DMS53 treated with DMSO at 0.1 percent for 48 hours (cell line): ENCODE data around the gene BLTP1.
"Not testable (repeated sequence)": the region's sequence is repeated elsewhere in the genome, so short reads cannot be mapped to it uniquely, and the experiment has no call there.

Experiments
- DNase-seq: peaks from one replicate; lab custom pipeline; 2025; ENCODE audit not compliant: unreplicated experiment; lab: John Stamatoyannopoulos, UW

The BLTP1 gene

GRCh38 chr4:122151982-122152710 lies at the start of gene BLTP1:
BLTP1 (plus strand) TSS chr4:122152331; CDS start chr4:122170648, 18,317 bp downstream.
- peak; percentile 32 for DNase-seq

- no peak for DNase-seq
These were observed 47.9 kb upstream of the BLTP1 start for GRCh38 chr4:122104184-122104583.

- DNase-seq: no peak
These were observed 44.5 kb upstream of the BLTP1 start for GRCh38 chr4:122107680-122108079.

GRCh38 chr4:122110304-122110703 lies 41.8 kb upstream of the BLTP1 start:
- DNase-seq: not testable (repeated sequence)

GRCh38 chr4:122117743-122118142 lies 34.4 kb upstream of the BLTP1 start:
- no peak for DNase-seq

- DNase-seq: no peak
These were observed 33.9 kb upstream of the BLTP1 start for GRCh38 chr4:122118243-122118642.

GRCh38 chr4:122119739-122120138 lies 32.4 kb upstream of the BLTP1 start:
- DNase-seq: no peak

GRCh38 chr4:122121593-122121992 lies 30.5 kb upstream of the BLTP1 start:
- no peak for DNase-seq

- DNase-seq: no peak
These were observed 30.0 kb upstream of the BLTP1 start for GRCh38 chr4:122122083-122122482.

- no peak for DNase-seq
These were observed 23.1 kb upstream of the BLTP1 start for GRCh38 chr4:122129061-122129460.

- DNase-seq: no peak
These were observed 20.5 kb upstream of the BLTP1 start for GRCh38 chr4:122131562-122132157.

GRCh38 chr4:122132891-122133290 lies 19.2 kb upstream of the BLTP1 start:
- DNase-seq: no peak

GRCh38 chr4:122139139-122139538 lies 13.0 kb upstream of the BLTP1 start:
- no peak for DNase-seq

- no peak for DNase-seq
These were observed 11.3 kb upstream of the BLTP1 start for GRCh38 chr4:122140834-122141233.

GRCh38 chr4:122142687-122143086 lies 9.4 kb upstream of the BLTP1 start:
- DNase-seq: no peak

GRCh38 chr4:122146652-122147051 lies 5.5 kb upstream of the BLTP1 start:
- DNase-seq: no peak

GRCh38 chr4:122150931-122151330 lies 1.2 kb upstream of the BLTP1 start:
- DNase-seq: no peak

GRCh38 chr4:122152711-122153226 lies 638 bp downstream of the BLTP1 start:
- DNase-seq: peak; percentile 19

- no peak for DNase-seq
These were observed 4.7 kb downstream of the BLTP1 start for GRCh38 chr4:122156819-122157218.

- DNase-seq: no peak
These were observed 11.2 kb downstream of the BLTP1 start for GRCh38 chr4:122163301-122163700.

GRCh38 chr4:122163767-122164166 lies 11.6 kb downstream of the BLTP1 start:
- DNase-seq: no peak

- DNase-seq: no peak
These were observed 15.2 kb downstream of the BLTP1 start for GRCh38 chr4:122167369-122167768.

GRCh38 chr4:122170775-122171174 lies 18.6 kb downstream of the BLTP1 start:
- no peak for DNase-seq
